Measurements from ENCODE around the gene STXBP1. TPM values are rescaled to one million over a fixed set of nuclear protein-coding genes. Genes with fewer than 3 reads are reported as not detected.
"Not testable (repeated sequence)": the region's sequence is repeated elsewhere in the genome, so short reads cannot be mapped to it uniquely, and the experiment has no call there.

Gene STXBP1
- total RNA-seq, 1 donor from 2014 or later, result 53.3 TPM

DNA sequence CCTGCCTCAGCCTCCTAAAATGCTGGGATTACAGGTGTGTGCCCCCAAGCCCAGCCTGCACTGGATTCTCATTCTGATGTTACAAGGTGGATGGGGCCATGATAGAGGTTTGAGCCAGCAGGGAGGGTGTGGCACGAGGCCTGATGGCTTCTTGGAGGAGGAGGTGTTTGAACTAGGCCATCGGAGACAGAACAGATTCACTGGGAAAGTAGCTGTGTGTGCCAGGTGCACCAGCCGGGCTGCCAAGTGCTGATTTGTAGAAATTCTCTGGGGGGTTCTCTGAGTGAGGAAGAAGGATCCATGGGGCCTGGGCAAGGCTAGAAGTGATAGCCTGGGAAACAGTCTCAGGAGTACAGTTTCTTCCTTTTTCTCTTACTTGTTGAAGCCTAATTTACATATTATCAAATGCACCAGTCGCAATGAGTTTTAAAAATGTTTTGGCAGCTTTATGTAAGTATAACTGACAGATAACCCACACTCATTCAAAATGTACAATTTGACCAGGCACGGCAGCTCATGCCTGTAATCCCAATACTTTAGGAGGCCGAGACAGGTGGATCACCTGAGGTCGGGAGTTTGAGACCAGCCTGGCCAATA lies 31.1 kb upstream of the STXBP1 start:
- Mint-ChIP-seq H3K4me1 (peaks cover 12% of the 10 kb centered on the region), H3K27ac (ENCODE audit: unreplicated experiment) (no peak overlapping the region), H3K4me3 (no peak overlapping the region), H3K9me3 (no peaks in the 10 kb centered on the region), H3K36me3 (ENCODE audit: low read depth) (no peaks in the 10 kb centered on the region), H3K27me3 (ENCODE audit: low read depth) (peaks cover 3% of the 10 kb centered on the region)
- DNase-seq (ENCODE audit: low read depth, low spot score), result no peak
- TF ChIP-seq, protein P1, sequence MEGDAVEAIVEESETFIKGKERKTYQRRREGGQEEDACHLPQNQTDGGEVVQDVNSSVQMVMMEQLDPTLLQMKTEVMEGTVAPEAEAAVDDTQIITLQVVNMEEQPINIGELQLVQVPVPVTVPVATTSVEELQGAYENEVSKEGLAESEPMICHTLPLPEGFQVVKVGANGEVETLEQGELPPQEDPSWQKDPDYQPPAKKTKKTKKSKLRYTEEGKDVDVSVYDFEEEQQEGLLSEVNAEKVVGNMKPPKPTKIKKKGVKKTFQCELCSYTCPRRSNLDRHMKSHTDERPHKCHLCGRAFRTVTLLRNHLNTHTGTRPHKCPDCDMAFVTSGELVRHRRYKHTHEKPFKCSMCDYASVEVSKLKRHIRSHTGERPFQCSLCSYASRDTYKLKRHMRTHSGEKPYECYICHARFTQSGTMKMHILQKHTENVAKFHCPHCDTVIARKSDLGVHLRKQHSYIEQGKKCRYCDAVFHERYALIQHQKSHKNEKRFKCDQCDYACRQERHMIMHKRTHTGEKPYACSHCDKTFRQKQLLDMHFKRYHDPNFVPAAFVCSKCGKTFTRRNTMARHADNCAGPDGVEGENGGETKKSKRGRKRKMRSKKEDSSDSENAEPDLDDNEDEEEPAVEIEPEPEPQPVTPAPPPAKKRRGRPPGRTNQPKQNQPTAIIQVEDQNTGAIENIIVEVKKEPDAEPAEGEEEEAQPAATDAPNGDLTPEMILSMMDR (conservative IDR thresholded peaks at IDR 0.05), result no peak

DNA sequence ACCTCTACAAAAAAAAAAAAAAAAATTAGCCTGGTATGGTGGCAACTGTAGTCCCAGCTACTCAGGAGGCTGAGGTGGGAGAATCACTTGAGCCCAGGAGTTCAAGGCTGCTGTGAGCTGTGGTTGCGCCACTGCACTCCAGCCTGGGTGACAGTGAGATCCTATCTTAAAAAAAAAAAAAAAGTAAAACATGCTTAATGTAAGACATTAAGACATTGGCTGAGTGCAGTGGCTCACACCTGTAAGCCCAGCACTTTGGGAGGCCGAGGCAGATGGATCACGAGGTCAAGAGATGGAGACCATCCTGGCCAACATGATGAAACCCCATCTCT lies 27.6 kb upstream of the STXBP1 start:
- H3K36me3 Mint-ChIP-seq (ENCODE audit: low read depth); H3K9me3 Mint-ChIP-seq; H3K27me3 Mint-ChIP-seq (ENCODE audit: low read depth); H3K4me1 Mint-ChIP-seq; H3K4me3 Mint-ChIP-seq; H3K27ac Mint-ChIP-seq (ENCODE audit: unreplicated experiment); DNase-seq (ENCODE audit: low read depth, low spot score): not testable (repeated sequence)

DNA sequence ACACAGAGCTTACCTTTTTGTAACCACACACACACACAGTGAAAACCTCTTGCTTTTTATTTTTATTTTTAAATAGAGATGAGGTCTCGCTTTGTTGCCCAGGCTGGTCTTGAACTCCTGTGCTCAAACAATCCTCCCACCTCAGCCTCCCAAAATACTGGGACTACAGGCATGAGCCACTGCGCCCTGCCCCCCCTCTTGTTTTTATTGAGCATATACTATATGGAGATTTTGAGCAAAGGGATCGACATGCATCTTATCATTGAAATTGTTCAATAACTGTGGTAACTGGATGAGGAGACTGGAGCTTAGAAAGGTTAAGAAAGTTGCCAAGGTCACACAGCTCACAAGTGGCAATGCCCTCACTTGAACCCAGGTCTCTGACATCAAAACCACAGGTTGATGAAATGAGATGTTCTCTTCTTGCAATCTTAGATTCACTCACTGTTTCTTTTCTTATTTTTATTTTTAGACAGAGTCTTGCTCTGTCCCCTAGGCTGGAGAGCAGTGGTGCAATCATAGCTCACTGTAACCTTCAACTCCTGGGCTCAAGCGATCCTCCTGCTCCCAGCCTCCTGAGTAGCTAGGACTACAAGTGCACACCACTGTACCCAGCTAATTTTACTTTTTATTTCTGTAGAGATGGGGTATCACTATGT lies 26.8 kb upstream of the STXBP1 start:
- peaks cover 9% of the 10 kb centered on the region for H3K27me3 Mint-ChIP-seq (ENCODE audit: low read depth)
- H3K27ac Mint-ChIP-seq (ENCODE audit: unreplicated experiment), result no peak overlapping the region
- H3K36me3 Mint-ChIP-seq (ENCODE audit: low read depth), result no peaks in the 10 kb centered on the region

DNA sequence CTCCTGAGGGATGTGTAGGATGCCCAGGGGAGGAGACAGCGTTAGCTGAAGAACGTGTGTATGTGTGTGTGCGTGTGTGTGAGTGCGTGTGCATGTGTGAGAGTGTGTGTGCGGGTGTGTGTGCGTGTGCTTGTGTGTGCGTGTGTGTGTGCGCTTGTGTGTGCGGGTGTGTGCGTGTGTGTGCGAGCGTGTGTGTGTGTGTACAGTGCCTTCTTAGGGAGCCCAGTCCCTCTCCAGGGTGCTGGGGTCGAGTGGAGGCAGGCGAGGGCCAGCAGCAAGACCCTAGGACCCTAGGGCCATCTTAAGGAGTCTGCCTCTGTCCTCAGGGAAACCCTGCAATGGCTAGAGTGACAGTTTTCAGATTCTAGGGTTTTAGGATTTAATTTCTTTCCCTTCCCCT lies 26.0 kb upstream of the STXBP1 start:
- Mint-ChIP-seq H3K27ac (ENCODE audit: unreplicated experiment) (no peak overlapping the region), H3K4me1 (peaks cover 4% of the 10 kb centered on the region)

More for the DNA sequence above, 26.8 kb upstream of the STXBP1 start:
- TF ChIP-seq, protein P1 (conservative IDR thresholded peaks at IDR 0.05), result no peak
- Mint-ChIP-seq H3K4me1 (peaks cover 4% of the 10 kb centered on the region), H3K4me3 (no peak overlapping the region), H3K9me3 (no peaks in the 10 kb centered on the region)
- no peak for DNase-seq (ENCODE audit: low read depth, low spot score)

DNA sequence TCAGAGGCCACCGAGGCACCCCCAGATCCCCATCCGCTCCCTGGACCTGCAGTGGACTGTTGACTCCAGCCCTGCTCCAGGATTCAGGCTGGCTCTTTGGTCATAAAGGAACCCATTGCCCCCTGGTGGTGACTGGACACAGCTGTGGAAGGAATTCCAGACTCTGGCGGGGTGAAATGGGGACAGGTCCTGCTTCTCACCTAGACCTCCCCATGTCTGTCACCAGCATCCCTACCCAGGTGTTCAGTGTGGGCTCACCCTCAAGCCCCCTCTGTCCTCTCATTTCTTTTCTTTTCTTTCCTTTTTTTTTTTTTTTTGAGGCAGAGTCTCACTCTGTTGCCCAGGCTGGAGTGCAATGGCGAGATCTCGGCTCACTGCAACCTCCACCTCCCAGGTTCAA lies 25.5 kb upstream of the STXBP1 start:
- H3K27ac Mint-ChIP-seq (ENCODE audit: unreplicated experiment), result no peak overlapping the region
- no peak overlapping the region for H3K4me3 Mint-ChIP-seq
- DNase-seq (ENCODE audit: low read depth, low spot score), result peak; percentile 76
- no peaks in the 10 kb centered on the region for H3K36me3 Mint-ChIP-seq (ENCODE audit: low read depth)
- H3K27me3 Mint-ChIP-seq (ENCODE audit: low read depth), result peaks cover 9% of the 10 kb centered on the region
- H3K4me1 Mint-ChIP-seq, result peaks cover 4% of the 10 kb centered on the region
- TF ChIP-seq, protein P1 (conservative IDR thresholded peaks at IDR 0.05), result peak; percentile 88
- no peaks in the 10 kb centered on the region for H3K9me3 Mint-ChIP-seq

More for the DNA sequence above, 26.0 kb upstream of the STXBP1 start:
- Mint-ChIP-seq H3K27me3 (ENCODE audit: low read depth) (peaks cover 9% of the 10 kb centered on the region), H3K36me3 (ENCODE audit: low read depth) (no peaks in the 10 kb centered on the region), H3K4me3 (no peak overlapping the region), H3K9me3 (no peaks in the 10 kb centered on the region)
- no peak for DNase-seq (ENCODE audit: low read depth, low spot score)
- TF ChIP-seq, protein P1 (conservative IDR thresholded peaks at IDR 0.05), result no peak

DNA sequence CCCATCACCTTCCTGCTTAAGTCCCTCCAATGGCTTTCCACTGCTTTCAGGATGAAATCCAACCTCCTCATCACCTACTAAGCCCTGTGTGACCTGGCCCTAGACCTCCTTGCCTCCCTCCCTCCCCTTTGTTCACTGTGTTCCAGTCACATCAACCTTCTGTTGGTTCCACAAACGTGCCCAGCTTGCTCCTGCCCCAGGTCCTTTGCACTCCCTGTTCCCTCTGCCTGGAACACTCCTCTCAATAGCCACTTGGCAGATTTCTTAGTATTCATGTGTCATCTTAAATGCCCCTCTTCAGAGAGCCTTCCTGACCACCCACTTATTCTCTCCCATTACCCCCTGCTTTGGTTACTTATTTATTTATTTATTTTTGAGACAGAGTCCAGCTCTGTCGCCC lies 24.1 kb upstream of the STXBP1 start:
- Mint-ChIP-seq H3K36me3 (ENCODE audit: low read depth) (no peaks in the 10 kb centered on the region), H3K27ac (ENCODE audit: unreplicated experiment) (no peak overlapping the region), H3K4me1 (peaks cover 4% of the 10 kb centered on the region), H3K9me3 (no peaks in the 10 kb centered on the region), H3K27me3 (ENCODE audit: low read depth) (peaks cover 9% of the 10 kb centered on the region), H3K4me3 (no peak overlapping the region)
- DNase-seq (ENCODE audit: low read depth, low spot score), result no peak
- TF ChIP-seq, protein P1 (conservative IDR thresholded peaks at IDR 0.05), result no peak

Data from neural crest cell (in vitro differentiated cells).